Urothelium cell line (cell line): ENCODE measurements around the gene ADAMTS13.

ENCODE experiments used
- DNase-seq: peaks from one replicate; pipeline ENCODE4 v3.0.0; 2011; ENCODE audit warnings: low spot score, mixed read lengths
- FAIRE-seq: peaks from 2 replicates; lab custom pipeline; 2011; peaks lifted over from hg19 to GRCh38; lab: Jason Lieb, UNC

Gene ADAMTS13

GRCh38 chr9:133452562-133452961 is 30.4 kb downstream of the ADAMTS13 start:
- no peak for FAIRE-seq
- DNase-seq = no peak

- no peak for DNase-seq
Measured at GRCh38 chr9:133453651-133454050, 31.5 kb downstream of the ADAMTS13 start.

GRCh38 chr9:133454325-133454724 is 32.2 kb downstream of the ADAMTS13 start:
- no peak for FAIRE-seq
- no peak for DNase-seq

More at GRCh38 chr9:133453651-133454050, 31.5 kb downstream of the ADAMTS13 start:
- no peak for FAIRE-seq

- DNase-seq (no peak), FAIRE-seq (no peak)
Measured at GRCh38 chr9:133454943-133455673, 32.9 kb downstream of the ADAMTS13 start.

- DNase-seq (no peak), FAIRE-seq (no peak)
Measured at GRCh38 chr9:133455936-133456335, 33.8 kb downstream of the ADAMTS13 start.

- no peak for DNase-seq
- FAIRE-seq = no peak
Measured at GRCh38 chr9:133456409-133456808, 34.2 kb downstream of the ADAMTS13 start.

- DNase-seq = no peak
- no peak for FAIRE-seq
Measured at GRCh38 chr9:133457233-133457632, 35.1 kb downstream of the ADAMTS13 start.

GRCh38 chr9:133457748-133458147 is 35.6 kb downstream of the ADAMTS13 start:
- no peak for DNase-seq
- no peak for FAIRE-seq

GRCh38 chr9:133458643-133459312 is 36.6 kb downstream of the ADAMTS13 start:
- DNase-seq = no peak
- FAIRE-seq = no peak

- DNase-seq (peak; percentile 98), FAIRE-seq (peak; percentile 42)
Measured at GRCh38 chr9:133459476-133460404, 37.6 kb downstream of the ADAMTS13 start, which contains the start of gene CACFD1. Gene CACFD1 (plus strand): TSS chr9:133459978. CDS start chr9:133460067, 89 bp downstream.

- FAIRE-seq = no peak
- no peak for DNase-seq
Measured at GRCh38 chr9:133460405-133461175, 38.4 kb downstream of the ADAMTS13 start.

GRCh38 chr9:133461975-133462374 is 39.8 kb downstream of the ADAMTS13 start:
- FAIRE-seq = no peak
- no peak for DNase-seq

- FAIRE-seq = no peak
- no peak for DNase-seq
Measured at GRCh38 chr9:133463234-133463863, 41.2 kb downstream of the ADAMTS13 start.

GRCh38 chr9:133463864-133464615 is 41.9 kb downstream of the ADAMTS13 start:
- no peak for FAIRE-seq

GRCh38 chr9:133464638-133465037 is 42.5 kb downstream of the ADAMTS13 start:
- FAIRE-seq = no peak
- DNase-seq = no peak

More at GRCh38 chr9:133463864-133464615, 41.9 kb downstream of the ADAMTS13 start:
- DNase-seq = no peak

GRCh38 chr9:133465984-133466383 is 43.8 kb downstream of the ADAMTS13 start:
- FAIRE-seq (no peak), DNase-seq (no peak)

- DNase-seq = no peak
- FAIRE-seq = no peak
Measured at GRCh38 chr9:133467101-133467500, 44.9 kb downstream of the ADAMTS13 start.

GRCh38 chr9:133468374-133468773 is 46.2 kb downstream of the ADAMTS13 start:
- FAIRE-seq (no peak), DNase-seq (no peak)

- no peak for FAIRE-seq
- no peak for DNase-seq
Measured at GRCh38 chr9:133468777-133469421, 46.7 kb downstream of the ADAMTS13 start.
